GM21447 (cell line): ENCODE results near the gene PIK3R2.
"Not testable (repeated sequence)": the region's sequence is repeated elsewhere in the genome, so short reads cannot be mapped to it uniquely, and the experiment has no call there.

Experiments used
- ATAC-seq: cut with Tn5 transposase; IDR thresholded peaks from one replicate; pipeline ENCODE4 v1.9.1; 2021; ENCODE audit not compliant: unreplicated experiment

The PIK3R2 gene

DNA sequence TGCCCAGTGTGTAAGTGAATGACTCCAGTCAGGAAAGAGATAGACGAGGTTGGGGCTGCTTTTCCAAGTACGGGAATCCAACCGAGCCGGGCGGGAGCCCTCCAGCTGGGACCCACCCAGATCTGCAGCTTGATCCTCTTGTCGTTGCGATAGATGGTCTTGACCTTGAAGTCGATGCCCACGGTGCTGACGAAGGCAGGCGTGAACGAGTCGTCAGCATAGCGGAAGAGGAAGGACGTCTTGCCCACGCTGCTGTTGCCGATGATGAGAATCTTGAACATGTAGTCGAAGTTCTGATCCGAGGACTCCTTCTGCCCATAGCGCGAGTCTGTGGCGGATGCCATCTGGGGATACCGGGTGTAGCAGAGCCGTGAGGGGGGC lies 49.4 kb downstream of the PIK3R2 start:
- ATAC-seq = no peak

DNA sequence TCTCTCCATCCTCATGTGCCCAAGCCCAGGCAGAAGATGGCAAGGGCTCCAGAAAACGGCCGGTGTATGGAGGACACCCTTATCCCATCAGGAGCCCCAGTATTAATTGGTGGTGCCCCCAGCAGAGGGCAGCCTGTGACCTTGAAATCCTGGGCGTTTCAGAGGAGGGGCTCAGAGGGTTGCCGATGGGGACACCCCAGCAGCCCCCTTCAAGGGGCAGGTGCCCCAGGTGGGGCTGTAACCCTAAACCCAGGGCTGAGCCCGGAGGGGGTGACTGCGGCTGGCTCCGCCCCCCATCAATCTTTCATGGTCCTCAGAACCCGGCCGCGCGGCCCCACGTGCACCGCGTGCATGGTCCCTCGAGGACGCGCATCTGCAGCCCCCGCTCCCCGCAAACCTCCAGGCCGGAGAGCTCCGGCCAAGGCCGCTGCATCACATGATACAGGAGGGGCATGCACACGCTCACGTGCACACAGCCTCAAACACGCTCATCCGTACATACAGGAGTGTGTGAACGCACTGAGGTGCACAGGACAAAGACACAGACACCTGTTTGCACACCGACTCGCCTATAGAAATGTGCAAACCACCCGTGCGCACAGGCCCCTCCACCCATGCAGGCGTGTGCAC lies 49.9 kb downstream of the PIK3R2 start:
- no peak for ATAC-seq

DNA sequence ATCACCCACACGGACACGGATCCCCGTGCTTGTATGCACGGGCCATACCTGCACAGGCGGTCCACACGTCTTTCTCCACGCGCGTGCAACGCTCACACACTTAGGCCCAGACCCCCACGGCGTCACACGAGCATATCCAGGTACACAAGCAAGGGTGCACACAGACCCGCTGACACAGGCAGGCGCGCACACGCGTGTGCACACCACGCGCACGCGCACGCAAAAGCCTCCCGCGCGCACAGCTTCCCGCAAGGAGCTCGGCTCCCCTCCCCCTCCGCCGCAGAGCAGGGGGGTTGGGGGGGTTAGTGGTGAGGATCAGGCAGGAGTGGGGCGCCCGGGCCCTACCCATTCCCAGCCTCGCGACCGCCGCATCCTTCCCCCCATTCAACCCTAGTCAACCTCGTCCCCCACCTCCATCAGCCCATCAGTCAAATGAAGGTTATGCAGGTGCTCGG lies 50.5 kb downstream of the PIK3R2 start:
- peak; percentile 2 for ATAC-seq

- peak; percentile 84 for ATAC-seq
These were observed 51.0 kb downstream of the PIK3R2 start, which contains the start of gene RAB3A for GRCh38 chr19:18203863-18204393. TSS of gene RAB3A (minus strand) at chr19:18204042. CDS start at chr19:18202740, 1,302 bp downstream.

- ATAC-seq = peak; percentile 18
These were observed 51.6 kb downstream of the PIK3R2 start for GRCh38 chr19:18204394-18205199.

GRCh38 chr19:18205200-18205892 lies 52.4 kb downstream of the PIK3R2 start:
- ATAC-seq = no peak

- ATAC-seq = no peak
These were observed 53.1 kb downstream of the PIK3R2 start for GRCh38 chr19:18206018-18206417.

- no peak for ATAC-seq
These were observed 55.4 kb downstream of the PIK3R2 start for GRCh38 chr19:18208098-18208951.

DNA sequence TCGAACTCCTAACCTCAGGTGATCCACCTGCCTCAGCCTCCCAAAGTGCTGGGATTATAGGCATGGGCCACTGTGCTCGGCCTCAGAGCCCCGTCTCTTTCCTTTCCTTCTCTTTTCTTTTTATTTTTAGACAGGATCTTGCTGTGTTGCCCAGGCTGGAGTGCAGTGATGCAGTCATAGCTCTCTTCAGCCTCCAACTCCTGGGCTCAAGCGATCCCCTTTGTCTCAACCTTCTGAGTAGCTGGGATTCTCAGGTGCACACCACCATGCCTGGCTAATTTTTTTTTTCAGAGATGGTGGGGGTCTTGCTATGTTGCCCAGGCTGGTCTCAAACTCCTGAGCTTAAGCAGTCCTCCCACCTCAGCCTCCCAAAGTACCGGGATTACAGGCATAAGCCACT lies 56.9 kb downstream of the PIK3R2 start:
- ATAC-seq = not testable (repeated sequence)

GRCh38 chr19:18211683-18212082 lies 58.7 kb downstream of the PIK3R2 start:
- ATAC-seq = no peak

DNA sequence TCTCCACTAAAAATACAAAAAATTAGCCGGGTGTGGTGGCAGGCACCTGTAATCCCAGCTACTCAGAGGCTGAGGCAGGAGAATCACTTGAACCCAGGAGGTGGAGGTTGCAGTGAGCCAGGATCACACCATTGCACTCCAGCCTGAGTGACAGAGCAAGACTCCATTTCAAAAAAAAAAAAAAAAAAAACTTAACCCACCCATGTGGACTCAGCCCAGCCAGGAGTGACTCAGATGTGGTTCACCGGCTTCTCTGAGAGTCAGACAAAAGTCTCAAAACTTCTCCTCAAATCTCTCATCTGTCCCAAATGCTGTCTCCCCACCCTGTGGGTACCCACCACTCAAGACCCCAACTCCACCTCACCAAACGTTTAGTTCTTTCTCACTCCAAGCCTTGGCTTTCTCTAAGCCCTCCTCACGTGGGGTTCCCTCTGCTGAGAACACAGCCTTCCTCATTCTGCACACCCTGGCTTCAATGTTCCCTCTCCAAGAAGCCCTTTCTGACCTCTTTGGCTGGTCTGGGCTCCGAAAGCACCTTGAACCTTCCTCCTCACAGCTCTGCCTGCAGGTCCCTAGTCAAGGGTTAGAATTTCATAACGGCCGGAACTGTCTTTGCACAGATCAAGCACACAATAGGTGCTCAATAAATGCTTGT lies 61.9 kb downstream of the PIK3R2 start:
- ATAC-seq = no peak

- ATAC-seq = no peak
These were observed 63.8 kb downstream of the PIK3R2 start for GRCh38 chr19:18216789-18217188.

DNA sequence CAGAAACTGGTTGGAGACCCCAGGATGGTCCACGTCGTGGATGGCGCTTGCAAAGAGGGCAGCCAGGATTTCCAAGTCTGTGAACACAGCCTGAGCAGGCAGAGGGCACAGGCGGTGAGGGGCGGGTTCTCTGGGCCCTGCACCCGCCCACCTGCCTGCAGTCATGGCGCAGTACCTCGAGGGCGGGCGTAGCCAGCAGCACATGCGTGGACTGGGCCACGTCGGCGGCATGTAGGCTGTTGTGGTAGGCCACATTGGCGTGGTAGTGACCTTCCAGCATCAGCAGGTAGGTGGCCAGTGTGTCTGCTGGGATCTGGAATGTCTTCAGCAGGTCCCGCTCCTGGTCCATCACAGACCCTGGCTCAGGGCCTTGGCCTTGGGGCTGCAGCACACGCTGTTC lies 65.2 kb downstream of the PIK3R2 start:
- no peak for ATAC-seq

DNA sequence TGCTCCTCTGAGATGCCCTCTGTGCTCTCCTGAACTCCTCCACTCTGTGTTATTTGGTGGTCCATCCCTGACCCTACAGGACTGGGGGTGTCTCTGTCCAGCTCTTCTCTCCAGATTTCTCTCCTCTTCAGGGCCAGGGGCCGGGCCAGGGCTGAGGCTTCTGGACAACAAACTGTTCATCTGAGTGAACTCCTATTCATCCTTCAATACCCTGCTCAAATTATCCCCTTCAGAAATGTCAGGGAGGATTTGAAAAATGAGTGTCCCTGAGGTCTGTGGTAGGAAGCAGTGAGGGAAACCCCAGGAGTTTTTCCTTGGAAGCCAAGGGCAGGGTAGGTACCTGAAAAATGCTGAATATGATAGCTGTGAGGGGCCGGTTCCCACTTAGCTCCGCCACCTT lies 65.6 kb downstream of the PIK3R2 start:
- no peak for ATAC-seq
